HG03064 (cell line): Measurements from ENCODE around the gene DOC2A.

ENCODE experiments used
- ATAC-seq: cut with Tn5 transposase; IDR thresholded peaks from one replicate; pipeline ENCODE4 v1.9.1; 2021; ENCODE audit warnings: low read depth; ENCODE audit not compliant: unreplicated experiment

DOC2A gene

DNA sequence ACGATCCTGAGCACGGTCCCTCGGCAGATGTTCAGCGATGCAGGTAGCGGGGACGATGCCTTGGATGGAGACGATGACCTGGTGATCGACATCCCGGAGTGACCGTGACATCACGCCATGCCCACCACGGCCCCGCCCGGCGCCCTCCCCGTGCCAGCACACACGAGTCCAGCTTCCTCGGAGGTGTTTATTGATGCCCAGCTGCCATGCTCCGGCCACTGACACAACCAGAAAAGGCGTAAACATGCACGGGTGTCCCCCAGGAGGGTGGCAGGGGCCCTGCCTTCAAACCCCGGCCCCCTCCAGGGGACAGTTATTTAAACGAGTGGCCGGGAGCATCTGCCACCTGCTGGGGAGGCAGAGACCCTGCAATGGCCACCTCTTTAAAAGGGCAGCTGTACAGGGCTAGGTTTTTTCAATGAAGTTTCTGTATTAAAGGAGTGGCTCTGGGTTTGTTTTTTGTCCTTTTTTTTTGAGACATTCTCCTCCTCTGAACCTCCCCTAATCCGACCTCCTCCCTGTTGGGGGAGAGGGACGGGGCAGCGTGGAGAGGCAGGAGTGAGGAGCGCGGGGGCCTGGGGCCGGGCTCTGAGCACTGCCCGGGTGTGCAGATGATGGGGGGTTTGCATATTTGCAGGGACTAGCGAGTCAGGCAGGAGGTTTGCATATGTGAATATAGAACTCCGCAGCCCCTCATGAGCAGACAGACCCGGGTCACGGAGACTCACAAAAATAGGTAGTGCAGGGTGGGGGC, 5.3 kb downstream of the DOC2A start:
- no peak for ATAC-seq

- no peak for ATAC-seq
Measured at GRCh38 chr16:30004811-30005242, 6.0 kb downstream of the DOC2A start.

DNA sequence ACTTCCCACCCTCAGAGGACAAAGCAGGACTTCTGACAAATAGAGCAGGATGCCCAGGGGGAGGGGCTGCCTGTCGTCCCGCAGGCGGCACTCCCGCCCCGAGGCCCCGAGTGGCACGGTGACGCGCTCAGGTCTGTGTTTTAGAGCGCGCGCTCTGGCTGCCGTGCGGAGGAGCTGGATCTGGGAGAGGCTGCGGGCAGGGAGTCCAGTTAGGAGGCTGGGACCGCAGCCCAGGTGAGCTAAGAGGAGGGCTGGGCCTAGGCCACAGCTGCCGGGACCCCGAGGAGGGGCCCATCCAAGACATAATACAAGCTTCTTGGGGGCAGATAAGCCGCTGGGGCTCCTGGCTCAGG, 6.4 kb downstream of the DOC2A start:
- no peak for ATAC-seq

- no peak for ATAC-seq
Measured at GRCh38 chr16:30003670-30004423, 7.0 kb downstream of the DOC2A start.

DNA sequence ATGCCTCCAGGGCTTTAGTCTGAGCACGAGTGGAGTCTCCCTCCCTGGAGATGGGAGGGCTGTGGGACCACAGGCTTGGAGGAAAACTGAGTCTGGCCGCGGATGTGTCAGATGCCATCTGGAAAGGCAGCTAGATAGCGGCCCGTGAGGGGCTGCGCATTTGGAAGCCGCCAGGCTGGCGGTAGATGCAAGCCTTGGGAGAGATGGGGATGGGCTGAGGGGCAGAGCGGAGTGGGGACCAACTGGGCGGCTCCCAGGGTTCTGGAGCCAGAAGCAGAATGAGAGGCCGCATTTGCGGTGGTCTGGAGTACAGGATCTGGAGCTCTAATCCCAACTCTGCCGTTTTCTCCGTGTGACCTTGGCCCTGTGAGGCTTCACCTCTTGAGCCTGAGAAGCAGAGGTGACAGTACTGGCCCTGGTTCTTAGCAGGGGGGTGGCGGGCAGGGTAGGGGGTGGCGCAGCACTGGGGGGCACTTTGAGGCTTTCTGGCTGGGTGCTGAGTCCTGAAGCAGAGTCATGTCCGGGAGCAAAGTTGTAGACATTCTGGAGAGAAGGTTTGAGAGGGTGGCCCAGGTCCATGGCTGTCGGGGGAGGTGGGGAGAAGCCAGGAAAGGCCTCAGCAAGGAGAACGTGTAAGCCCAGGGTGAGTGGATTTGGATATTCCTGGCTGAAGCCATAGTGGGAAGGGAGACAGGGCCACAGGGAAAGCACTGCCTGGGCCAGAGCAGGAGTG, 8.0 kb downstream of the DOC2A start:
- no peak for ATAC-seq

GRCh38 chr16:30000735-30001631, 9.8 kb downstream of the DOC2A start:
- no peak for ATAC-seq

- ATAC-seq: no peak
Measured at GRCh38 chr16:29999605-30000004, 11.2 kb downstream of the DOC2A start.

GRCh38 chr16:29996766-29997250, 14.0 kb downstream of the DOC2A start:
- ATAC-seq: no peak

DNA sequence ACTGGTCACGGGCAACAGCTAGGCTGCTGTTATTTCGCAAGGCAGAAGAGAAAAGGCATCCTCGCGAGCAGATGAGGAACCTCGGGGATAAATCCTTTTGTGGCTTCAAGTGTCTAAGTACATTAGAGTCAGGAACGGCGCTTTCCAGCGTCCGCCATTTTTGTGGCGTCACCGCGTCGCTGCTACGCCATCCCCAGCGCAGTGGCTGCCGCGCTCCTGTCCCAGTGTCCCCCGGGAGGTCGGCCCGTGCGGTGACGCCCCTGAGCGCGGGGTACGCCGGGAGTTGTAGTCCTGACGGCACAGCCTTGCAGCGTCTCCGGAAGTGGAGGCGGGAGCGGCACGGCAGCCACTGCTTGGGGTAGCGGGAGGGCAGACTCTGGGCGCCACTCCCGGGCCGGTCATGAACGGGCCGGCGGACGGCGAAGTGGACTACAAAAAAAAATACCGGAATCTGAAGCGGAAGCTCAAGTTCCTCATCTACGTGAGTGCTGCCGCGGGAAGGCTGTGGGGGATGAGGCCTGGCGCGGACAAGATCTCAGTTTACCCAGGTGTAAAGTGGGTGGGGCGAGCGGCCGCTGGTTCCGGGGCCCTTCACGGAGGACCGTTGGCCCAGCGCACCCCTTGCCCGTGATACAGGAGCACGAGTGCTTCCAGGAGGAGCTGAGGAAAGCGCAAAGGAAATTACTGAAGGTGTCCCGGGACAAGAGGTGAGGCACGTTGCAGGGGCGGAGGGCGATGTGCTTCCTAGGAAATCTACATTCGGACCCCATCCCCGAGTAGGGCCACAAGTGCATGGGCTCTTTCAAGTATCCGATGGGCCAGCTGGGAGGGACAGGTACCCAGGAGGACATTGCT, 14.7 kb downstream of the DOC2A start, which contains the start of gene INO80E:
Gene INO80E, plus strand, starts transcription at position 331 of the 855 bp plus-strand sequence. Its CDS starts 70 bp downstream, at position 401.
- peak; percentile 76 for ATAC-seq

DNA sequence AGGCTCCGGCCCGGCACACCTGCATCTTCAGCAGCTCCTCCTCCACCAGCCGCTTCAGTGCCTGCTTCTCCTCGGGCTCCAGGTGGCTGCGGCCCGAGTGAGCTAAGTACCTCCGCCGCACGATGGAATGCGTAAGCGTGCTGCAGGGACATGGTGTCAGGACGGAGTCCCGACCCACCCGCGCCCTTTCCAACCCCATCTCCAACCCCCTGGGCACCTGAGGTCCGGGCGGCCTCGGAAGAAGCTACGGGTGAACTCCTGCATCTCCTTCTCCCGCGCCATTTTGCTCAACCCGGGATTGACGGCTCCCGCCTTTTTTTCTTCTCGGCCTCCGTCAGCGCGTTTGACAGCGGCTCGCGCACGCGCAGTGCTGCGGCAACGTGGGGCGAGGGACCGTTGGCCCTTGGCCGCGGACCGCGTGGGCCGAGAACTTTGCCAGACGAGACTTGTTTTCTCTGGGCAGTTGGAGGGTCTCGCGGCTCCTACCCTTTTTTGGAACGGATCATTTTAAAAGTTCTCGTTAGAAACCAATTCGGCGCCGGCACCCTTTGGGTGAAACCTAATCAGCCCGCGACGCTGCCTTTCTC, 15.4 kb downstream of the DOC2A start, which contains the start of gene HIRIP3:
Gene HIRIP3, minus strand, starts transcription at position 294 of the 587 bp plus-strand sequence. Its CDS starts 12 bp downstream, at position 282.
- no peak for ATAC-seq

GRCh38 chr16:29994600-29995323, 16.1 kb downstream of the DOC2A start:
- ATAC-seq: no peak

DNA sequence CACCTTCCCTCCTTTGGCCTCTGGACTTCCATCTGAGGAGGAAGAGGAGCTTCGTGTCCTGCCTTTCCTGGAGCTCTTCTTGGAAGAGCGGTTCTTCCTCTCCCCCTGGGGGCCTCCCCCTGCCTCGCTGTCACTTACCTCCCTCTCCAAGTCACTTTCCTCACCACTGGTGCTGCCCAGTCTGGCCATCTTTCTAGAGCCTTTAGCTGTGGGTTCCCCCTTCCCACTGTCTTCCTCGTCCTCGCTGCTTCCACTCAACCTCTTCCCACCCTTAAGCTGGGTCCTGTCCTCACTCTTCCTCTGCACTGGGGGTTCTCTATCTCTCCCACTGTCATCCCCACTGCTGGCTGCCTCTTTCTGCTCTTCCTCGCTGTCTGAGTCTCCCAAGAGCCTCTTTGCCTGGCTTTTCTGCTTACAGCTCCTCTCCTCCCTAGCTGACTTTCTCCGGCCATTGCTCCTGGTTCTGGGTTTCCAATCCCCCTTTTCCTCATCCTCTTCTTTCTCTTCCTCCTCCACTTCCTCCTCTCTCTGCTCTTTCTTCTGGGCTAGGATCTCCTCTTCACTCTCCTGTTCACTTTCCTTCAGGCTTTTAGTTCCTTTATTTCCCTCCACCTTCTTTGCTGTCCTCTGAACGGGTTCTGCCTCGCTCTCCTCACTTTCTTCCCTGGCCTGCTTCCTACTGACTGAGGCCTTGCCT, 16.8 kb downstream of the DOC2A start:
- no peak for ATAC-seq

DNA sequence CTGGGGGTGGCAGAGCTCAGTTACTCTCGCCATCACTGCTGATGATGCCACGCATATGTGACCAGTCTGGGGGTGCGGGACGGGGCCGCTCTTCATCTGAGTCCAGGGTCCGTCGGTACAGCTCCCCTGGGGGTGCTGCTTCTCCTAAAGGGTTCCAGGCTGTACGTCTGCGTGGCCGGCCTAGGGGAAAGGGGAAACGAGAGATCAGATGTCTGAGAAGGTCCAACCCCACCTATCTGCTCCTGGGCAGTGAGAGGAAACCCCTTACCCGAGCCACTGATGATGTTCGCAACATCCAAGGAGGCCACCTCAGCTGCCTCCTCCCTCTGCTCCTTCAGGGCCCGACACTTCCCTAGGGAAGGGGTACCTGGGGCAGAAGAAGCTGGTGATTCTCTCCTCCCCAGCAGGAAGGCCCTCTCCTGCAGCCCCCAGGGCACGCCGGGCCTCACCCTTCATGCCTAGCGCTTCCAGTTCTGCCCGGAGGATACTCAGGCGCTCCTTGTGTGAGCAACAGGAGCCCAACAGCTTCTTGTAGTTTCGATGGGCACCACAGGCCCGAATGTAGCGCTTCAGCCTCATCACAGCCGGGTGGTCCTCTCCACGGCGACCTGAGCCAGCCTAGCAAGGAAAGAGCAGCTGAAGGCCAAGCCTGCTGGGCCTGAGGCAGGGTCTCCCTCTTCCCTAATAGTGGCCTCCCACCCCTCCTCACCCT, 17.5 kb downstream of the DOC2A start:
- no peak for ATAC-seq

- no peak for ATAC-seq
Measured at GRCh38 chr16:29992344-29992967, 18.4 kb downstream of the DOC2A start.

DNA sequence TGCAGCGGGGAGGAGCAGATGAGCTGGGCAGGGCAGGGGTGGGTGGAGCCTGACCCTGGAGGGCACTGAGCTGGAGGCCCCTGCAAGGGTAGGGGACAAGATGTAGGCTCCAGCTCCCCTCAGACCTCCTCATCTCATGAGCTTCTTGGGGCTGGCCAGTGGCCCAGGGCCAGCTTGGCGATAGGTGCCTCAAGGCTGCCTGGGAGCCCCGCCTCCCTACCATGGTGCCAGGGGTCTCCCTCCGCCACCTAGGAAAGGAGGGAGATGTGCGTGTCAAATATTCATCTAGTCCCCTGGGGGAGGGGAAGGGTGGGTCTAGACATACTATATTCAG, 19.3 kb downstream of the DOC2A start:
- no peak for ATAC-seq

GRCh38 chr16:29990883-29991570, 19.8 kb downstream of the DOC2A start:
- ATAC-seq: no peak
